Epithelial cell of esophagus (primary cell): ENCODE measurements around the gene SH3PXD2A.

Source experiments
- DNase-seq: peaks from one replicate; pipeline ENCODE4 v3.0.0; 2010; ENCODE audit warnings: low read depth
- H3K4me3 ChIP-seq: 2 replicates; pipeline ENCODE4 v1.5.1; 2011; ENCODE audit warnings: mild to moderate bottlenecking, low read length, control low read depth
- CTCF ChIP-seq: IDR thresholded peaks from 2 replicates; pipeline ENCODE4 v1.5.1; 2011; ENCODE audit warnings: low read depth, mild to moderate bottlenecking, low read length, control low read depth, inconsistent platforms; ENCODE audit not compliant: insufficient read depth; ENCODE audit errors: missing control alignments

The SH3PXD2A gene

GRCh38 chr10:103618575-103619423 lies 236.6 kb downstream of the SH3PXD2A start:
- no peak overlapping the region for H3K4me3 ChIP-seq
- TF ChIP-seq CTCF = no peak
- DNase-seq = no peak

- no peak for TF ChIP-seq CTCF
- DNase-seq = no peak
- no peak overlapping the region for H3K4me3 ChIP-seq
Observed at GRCh38 chr10:103617602-103618385, 237.6 kb downstream of the SH3PXD2A start.

- DNase-seq = no peak
- TF ChIP-seq CTCF = no peak
- no peak overlapping the region for H3K4me3 ChIP-seq
Observed at GRCh38 chr10:103616705-103617601, 238.4 kb downstream of the SH3PXD2A start.

DNA sequence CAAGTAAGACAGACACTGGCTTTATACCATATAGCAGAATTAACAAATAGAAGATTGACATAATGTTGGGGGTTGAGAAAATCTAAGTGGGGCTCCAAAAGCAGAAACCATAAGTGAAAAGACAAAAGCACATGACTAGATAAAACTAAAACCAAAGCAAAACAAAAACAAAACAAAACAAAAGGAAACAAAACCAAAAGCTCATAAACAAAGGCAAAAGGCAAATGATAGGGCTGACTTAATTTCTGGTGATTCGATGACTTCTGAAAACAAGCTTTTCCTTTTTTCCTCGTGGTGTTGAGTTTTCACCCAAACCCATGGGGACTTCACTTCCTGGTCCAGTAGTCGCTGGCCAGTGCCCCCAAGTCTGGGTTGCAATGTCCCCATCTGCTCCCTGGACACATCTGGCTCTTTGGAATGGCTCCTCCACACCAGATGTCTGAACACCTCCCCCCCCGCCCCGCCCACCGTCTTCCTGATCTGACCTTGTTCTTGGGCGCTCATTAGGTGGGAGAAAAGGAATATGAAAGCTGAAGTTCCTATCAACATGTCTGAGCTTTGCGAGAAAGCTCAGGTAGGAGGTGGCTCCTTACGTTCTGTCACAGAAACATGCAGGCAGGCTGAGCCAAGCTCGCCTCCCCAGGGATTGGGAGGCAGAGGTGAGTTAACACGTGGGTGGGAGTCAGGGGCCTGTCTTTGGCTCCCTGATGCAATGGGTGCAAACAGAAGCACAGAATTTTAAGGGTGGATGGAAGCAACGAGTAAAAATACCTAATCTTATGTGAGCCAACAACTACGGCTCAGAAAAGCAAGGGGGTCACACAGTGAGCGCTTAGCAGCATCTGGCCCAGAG lies 240.8 kb downstream of the SH3PXD2A start:
- DNase-seq = no peak
- no peak overlapping the region for H3K4me3 ChIP-seq
- no peak for TF ChIP-seq CTCF

- no peak overlapping the region for H3K4me3 ChIP-seq
- no peak for TF ChIP-seq CTCF
- no peak for DNase-seq
Observed at GRCh38 chr10:103613616-103614015, 241.8 kb downstream of the SH3PXD2A start.
